Stimulated activated CD8-positive, alpha-beta memory T cell treated with anti-CD3 and anti-CD28 coated beads, Interleukin-15, amount 100 ng/mL, for 24 hours (primary cell): ENCODE results near the gene PRKCI.
"Not testable (repeated sequence)": the region's sequence is repeated elsewhere in the genome, so short reads cannot be mapped to it uniquely, and the experiment has no call there.

Experiments used
- DNase-seq: peaks from one replicate; pipeline ENCODE4 v3.0.0-alpha.2; 2020; ENCODE audit warnings: low read depth

The PRKCI gene

GRCh38 chr3:170222647-170223541 is 670 bp downstream of the PRKCI start:
- DNase-seq: peak; percentile 14

- DNase-seq: no peak
Observed at GRCh38 chr3:170225166-170225565, 2.9 kb downstream of the PRKCI start.

- DNase-seq: no peak
Observed at GRCh38 chr3:170226426-170226960, 4.3 kb downstream of the PRKCI start.

GRCh38 chr3:170228093-170228766 is 6.0 kb downstream of the PRKCI start:
- DNase-seq: no peak

GRCh38 chr3:170232266-170232665 is 10.0 kb downstream of the PRKCI start:
- DNase-seq: no peak

- no peak for DNase-seq
Observed at GRCh38 chr3:170233530-170233929, 11.3 kb downstream of the PRKCI start.

- DNase-seq: no peak
Observed at GRCh38 chr3:170240142-170240541, 17.9 kb downstream of the PRKCI start.

- no peak for DNase-seq
Observed at GRCh38 chr3:170240671-170241070, 18.4 kb downstream of the PRKCI start.

GRCh38 chr3:170244576-170244975 is 22.4 kb downstream of the PRKCI start:
- DNase-seq: no peak

GRCh38 chr3:170247875-170248274 is 25.7 kb downstream of the PRKCI start:
- DNase-seq: no peak

- DNase-seq: no peak
Observed at GRCh38 chr3:170256597-170256996, 34.4 kb downstream of the PRKCI start.

GRCh38 chr3:170257145-170257544 is 34.9 kb downstream of the PRKCI start:
- DNase-seq: no peak

GRCh38 chr3:170258105-170258487 is 35.9 kb downstream of the PRKCI start:
- no peak for DNase-seq

GRCh38 chr3:170259907-170260306 is 37.7 kb downstream of the PRKCI start:
- no peak for DNase-seq

GRCh38 chr3:170267793-170268192 is 45.6 kb downstream of the PRKCI start:
- no peak for DNase-seq

GRCh38 chr3:170269673-170270254 is 47.5 kb downstream of the PRKCI start:
- DNase-seq: not testable (repeated sequence)

- DNase-seq: no peak
Observed at GRCh38 chr3:170270282-170270881, 48.2 kb downstream of the PRKCI start.

- no peak for DNase-seq
Observed at GRCh38 chr3:170274641-170275040, 52.4 kb downstream of the PRKCI start.

- DNase-seq: no peak
Observed at GRCh38 chr3:170275832-170276231, 53.6 kb downstream of the PRKCI start.

GRCh38 chr3:170277311-170277710 is 55.1 kb downstream of the PRKCI start:
- DNase-seq: not testable (repeated sequence)

GRCh38 chr3:170277833-170278580 is 55.8 kb downstream of the PRKCI start:
- DNase-seq: no peak

GRCh38 chr3:170278627-170279026 is 56.4 kb downstream of the PRKCI start:
- no peak for DNase-seq
